Epithelial cell of prostate (primary cell): ENCODE measurements around the gene HSCB.
"Not testable (repeated sequence)": the region's sequence is repeated elsewhere in the genome, so short reads cannot be mapped to it uniquely, and the experiment has no call there.

ENCODE experiments used
- DNase-seq: peaks from one replicate; pipeline ENCODE4 v3.0.0-alpha.2; 2011; ENCODE audit warnings: low read depth, low spot score
- H3K27ac ChIP-seq: fragments of 450-650 bp; 2 replicates; pipeline ENCODE4 v1.5.1; 2017; ENCODE audit warnings: mild to moderate bottlenecking

Gene HSCB

DNA sequence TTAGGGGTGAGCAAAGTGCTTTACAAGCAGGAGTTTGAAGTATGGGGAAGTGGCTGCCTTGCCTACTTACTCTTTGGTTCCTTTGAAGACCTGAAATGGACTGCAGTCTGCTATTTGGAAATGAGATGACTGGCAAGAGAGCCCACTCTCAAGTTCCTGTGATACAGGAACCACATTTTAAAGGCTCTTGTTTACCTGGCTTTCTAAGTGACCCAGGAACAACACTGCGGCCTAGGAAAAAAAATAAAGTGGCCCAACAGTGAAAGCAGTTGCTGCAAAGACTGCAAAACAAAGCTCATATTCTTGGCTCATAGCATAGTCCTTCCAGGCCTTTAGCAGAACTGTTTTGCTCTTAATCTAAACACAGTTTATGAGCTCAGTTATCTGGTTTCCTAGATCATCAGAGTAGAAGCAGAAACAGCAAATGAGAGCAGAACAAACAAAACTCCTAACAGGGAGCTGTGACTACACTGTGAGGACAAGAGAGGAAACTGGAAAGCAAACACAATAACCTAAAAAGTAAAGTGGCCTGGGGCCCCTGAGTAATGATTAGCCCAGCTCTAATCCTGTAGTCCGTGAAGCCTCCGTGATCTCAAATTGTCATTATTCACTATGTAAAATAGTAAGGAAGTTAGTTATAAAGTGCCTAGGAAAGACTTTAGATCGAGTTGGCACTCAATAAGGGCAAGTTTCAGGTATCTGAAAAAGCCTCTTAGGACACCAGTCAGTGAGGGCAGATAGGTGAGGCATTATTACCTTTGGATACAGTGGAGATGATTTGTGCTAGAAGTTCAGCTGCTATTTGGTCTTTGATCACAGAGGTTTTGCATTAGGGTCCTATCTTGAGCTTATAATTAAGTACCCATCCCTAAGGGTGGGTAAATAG lies 42.2 kb downstream of the HSCB start:
- H3K27ac ChIP-seq = no peak overlapping the region
- DNase-seq = no peak

- no peak for DNase-seq
- no peak overlapping the region for H3K27ac ChIP-seq
These were observed 46.8 kb downstream of the HSCB start for GRCh38 chr22:28788601-28789000.

GRCh38 chr22:28791124-28791523 lies 49.3 kb downstream of the HSCB start:
- no peak for DNase-seq
- no peak overlapping the region for H3K27ac ChIP-seq

- H3K27ac ChIP-seq = peak overlapping the region; percentile 33
- no peak for DNase-seq
These were observed 50.1 kb downstream of the HSCB start for GRCh38 chr22:28791841-28792490.

- DNase-seq = no peak
- H3K27ac ChIP-seq = peak overlapping the region; percentile 33
These were observed 50.9 kb downstream of the HSCB start for GRCh38 chr22:28792491-28793383.

- no peak overlapping the region for H3K27ac ChIP-seq
- no peak for DNase-seq
These were observed 52.2 kb downstream of the HSCB start for GRCh38 chr22:28793976-28794584.

DNA sequence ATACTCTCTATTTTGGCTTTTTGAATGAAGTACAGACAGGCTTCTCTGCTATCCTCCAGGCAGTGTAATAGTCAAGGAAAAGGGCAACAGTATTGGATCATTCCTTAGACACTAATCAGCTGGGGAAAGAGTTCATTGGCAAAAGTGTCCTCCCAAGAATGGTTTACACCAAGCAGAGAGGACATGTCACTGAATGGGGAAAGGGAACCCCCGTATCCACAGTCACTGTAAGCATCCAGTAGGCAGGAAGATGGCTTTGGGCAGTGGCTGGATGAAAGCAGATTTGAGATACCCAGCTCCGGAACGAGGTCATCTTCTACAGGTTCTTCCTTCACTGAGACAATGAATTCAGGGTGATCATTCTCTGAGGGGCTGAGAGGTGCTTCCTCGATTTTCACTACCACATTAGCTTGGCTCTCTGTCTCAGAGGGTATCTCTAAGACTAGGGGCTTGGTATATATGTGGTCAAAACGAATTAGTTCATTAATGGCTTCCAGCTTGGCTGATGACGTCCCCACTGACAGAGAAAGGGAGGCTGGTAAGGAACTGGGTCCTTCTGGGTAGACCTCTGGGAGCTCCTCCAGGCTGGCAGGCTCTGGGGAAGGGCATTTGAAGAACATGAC lies 53.3 kb downstream of the HSCB start:
- no peak overlapping the region for H3K27ac ChIP-seq
- DNase-seq = no peak

DNA sequence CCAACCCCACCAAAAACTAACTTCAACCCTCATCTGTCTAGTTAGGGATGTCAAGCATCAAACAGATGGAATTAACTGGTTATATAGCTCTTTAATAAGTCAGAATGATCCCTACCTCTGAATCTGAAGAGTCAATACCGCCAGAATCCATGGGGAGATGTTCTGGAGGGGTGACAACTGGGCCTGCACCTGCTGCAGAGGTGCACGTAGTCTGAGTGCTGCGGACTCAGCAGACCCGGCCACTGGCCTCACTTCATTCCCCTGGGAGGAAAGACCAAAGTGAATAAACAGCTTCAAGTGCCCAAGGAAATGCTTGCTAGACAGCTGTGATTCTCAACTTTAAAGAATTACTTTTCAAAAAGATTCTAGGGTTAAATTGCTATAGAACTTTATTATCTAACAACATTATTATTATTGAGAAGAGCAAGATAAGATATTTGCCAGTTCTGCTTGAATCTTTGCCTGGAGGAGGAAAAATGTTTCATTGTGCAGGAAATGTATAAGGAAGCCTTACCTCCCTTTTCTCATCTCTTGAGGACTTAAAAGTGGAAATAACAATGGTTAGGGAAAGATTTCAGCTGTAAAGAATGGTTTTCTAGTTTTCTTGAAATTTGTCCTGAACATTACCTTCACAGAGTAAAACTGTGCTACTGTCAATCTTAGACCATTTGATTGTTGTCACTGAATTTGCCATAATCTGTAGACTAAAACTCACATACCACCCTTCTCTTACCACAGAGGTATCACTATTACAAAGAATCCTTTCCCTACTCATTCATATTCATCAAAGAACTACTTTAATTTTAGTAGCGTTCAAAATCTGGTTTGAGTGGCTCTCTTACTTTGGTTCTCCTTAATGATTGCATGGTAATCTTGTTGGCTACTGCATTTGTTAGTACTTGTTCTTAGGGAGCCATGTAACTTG lies 54.4 kb downstream of the HSCB start:
- DNase-seq = no peak

GRCh38 chr22:28798810-28799605 lies 57.2 kb downstream of the HSCB start:
- peak; percentile 74 for DNase-seq
- peak overlapping the region; percentile 99 for H3K27ac ChIP-seq

More for the DNA sequence above, 54.4 kb downstream of the HSCB start:
- peak overlapping the region; percentile 99 for H3K27ac ChIP-seq

GRCh38 chr22:28799606-28800307 lies 57.9 kb downstream of the HSCB start:
- peak overlapping the region; percentile 99 for H3K27ac ChIP-seq
- no peak for DNase-seq

GRCh38 chr22:28800308-28801041 lies 58.6 kb downstream of the HSCB start, which contains the start of gene XBP1:
Gene XBP1 (minus strand): TSS chr22:28800569.
- H3K27ac ChIP-seq = peak within 1 kb of the TSS; percentile 99
- DNase-seq = peak; percentile 74

DNA sequence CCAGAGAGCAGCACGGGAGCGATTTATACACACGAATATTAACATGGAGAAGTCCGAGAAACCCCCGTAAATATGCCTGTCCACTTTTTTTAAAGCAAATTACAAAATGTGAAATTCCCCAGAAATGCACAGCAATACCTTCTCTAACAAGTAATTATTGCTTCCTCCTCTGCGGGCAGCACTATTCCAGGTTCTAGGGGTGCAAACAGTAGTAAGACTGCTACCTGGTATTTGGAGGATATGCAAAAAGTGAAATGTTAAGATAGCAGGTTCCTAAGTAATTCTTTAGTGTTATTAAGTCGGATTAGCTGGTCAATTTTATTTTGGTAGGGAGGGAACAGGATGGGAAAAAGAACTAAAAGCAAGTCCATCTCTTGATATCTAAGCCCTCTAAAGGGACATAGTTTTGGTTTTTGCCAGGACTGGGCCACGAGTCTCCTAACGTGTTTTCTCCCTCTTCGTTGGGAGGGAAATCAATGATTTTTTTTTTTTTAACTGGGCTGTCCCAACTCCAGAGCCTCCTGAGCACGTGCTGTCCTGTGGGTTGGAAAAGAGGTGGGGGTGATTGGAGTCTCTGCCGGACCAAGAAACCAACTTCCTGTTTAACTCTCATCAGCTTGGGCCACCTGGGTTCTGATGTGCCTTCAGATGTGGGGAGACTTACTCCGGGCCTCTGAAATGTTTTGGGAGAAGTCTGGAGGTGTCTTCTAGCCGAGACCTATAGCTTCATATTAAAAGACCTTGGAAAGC lies 60.2 kb downstream of the HSCB start:
- DNase-seq = no peak
- peak overlapping the region; percentile 99 for H3K27ac ChIP-seq

GRCh38 chr22:28802595-28803123 lies 60.8 kb downstream of the HSCB start:
- no peak for DNase-seq
- peak overlapping the region; percentile 99 for H3K27ac ChIP-seq

DNA sequence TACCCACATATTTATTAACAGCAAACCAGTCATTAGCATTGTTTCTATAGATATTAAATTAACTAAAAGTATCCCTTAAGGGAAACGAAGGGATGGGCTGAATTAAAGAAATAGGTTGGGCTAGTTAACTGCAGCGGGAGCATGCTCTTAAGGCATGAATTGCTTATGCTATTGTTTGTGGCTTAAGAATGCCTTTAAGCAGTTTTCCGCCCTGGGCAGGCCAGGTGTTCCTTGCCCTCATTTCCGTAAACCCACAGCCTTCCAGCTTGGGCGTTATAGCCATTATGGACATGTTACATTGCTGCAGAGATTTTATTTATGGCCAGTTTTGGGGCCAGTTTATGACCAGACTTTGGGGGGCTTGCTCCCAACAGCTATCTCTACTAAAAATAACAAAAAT lies 63.6 kb downstream of the HSCB start:
- H3K27ac ChIP-seq, DNase-seq: not testable (repeated sequence)
